HCT116 (cell line): ENCODE data around the gene ELMOD1. TPM values are rescaled to one million over a fixed set of nuclear protein-coding genes. Genes with fewer than 3 reads are reported as not detected.

ENCODE experiments used
- ATAC-seq: fragments of 200-7000 bp; cut with Tn5 transposase; 2 replicates; pipeline ENCODE4 v1.9.1; 2020; ENCODE audit warnings: mild to moderate bottlenecking, moderate library complexity
- BruUV-seq: library from RNA; stranded (reverse); fragments of 400-500 nt; replicated peaks from 2 replicates; lab custom pipeline; 2021; lab: Mats Ljungman, UMichigan
- CTCF ChIA-PET: fragments of 300-600 bp; sonication (Branson Sonifier 250); formaldehyde crosslinking; loops from one replicate; lab custom pipeline; 2021; ENCODE audit warnings: antibody characterized with exemption; lab: Charles Lee
- POLR2A ChIA-PET: fragments of 300-600, 350-600 bp; sonication (Branson Sonifier 250); formaldehyde crosslinking; loops from one replicate; lab custom pipeline; 2021; ENCODE audit warnings: antibody characterized with exemption; lab: Charles Lee
- RAD21 ChIA-PET, 2 experiments: fragments of 300-600 bp; sonication (Branson Sonifier 250); formaldehyde crosslinking; loops; one replicate each; lab custom pipeline; 2023; ENCODE audit warnings: low total read pairs in 2 of 2; ENCODE audit not compliant: uncharacterized antibody in 2 of 2, unreplicated experiment in 2 of 2, low non-redundant PET in 1 of 2; lab: Charles Lee
- DNase-seq: peaks from one replicate; pipeline ENCODE4 v3.0.0-alpha.2; 2010; ENCODE audit warnings: low read depth, low spot score
- H2AFZ ChIP-seq: fragments of 200-600 bp; shearing (Covaris generic), sonication (generic); 2 replicates; pipeline ENCODE4 v1.6.1; 2017; ENCODE audit warnings: low read depth, mixed run types, mixed read lengths, antibody characterized with exemption, low read length; ENCODE audit not compliant: poor library complexity, severe bottlenecking
- H3K27ac ChIP-seq: 2 replicates; pipeline ENCODE4 v1.5.1; 2012; ENCODE audit warnings: low read depth, low read length
- H3K27me3 ChIP-seq: fragments of 200-600 bp; sonication (generic); 2 replicates; pipeline ENCODE4 v1.6.1; 2016; ENCODE audit warnings: mixed run types, low read length, mixed read lengths; ENCODE audit not compliant: insufficient read depth
- H3K36me3 ChIP-seq, 2 experiments: fragments of 200-500 bp in 1 of 2; fragments of 200-600 bp in 1 of 2; sonication (Bioruptor generic) in 1 of 2; sonication (generic) in 1 of 2; 2 replicates each; pipeline versions ENCODE4 v1.5.1 to v1.6.1; 2014 to 2016; ENCODE audit warnings: low read length in 2 of 2, inconsistent platforms in 1 of 2, mixed read lengths in 1 of 2, mixed run types in 1 of 2; ENCODE audit not compliant: insufficient read depth in 2 of 2, control insufficient read depth in 1 of 2
- H3K4me1 ChIP-seq, 2 experiments: fragments of 200-600 bp in 1 of 2; sonication (generic) in 1 of 2; 2 replicates each; pipeline versions ENCODE4 v1.5.1 to v1.6.1; 2012 to 2017; ENCODE audit warnings: low read length in 2 of 2, inconsistent platforms in 1 of 2, mild to moderate bottlenecking in 1 of 2, mixed read lengths in 1 of 2, mixed run types in 1 of 2, moderate library complexity in 1 of 2; ENCODE audit not compliant: insufficient read depth in 2 of 2, control insufficient read depth in 1 of 2
- H3K4me2 ChIP-seq: fragments of 200-600 bp; sonication (generic); 2 replicates; pipeline ENCODE4 v1.6.1; 2017; ENCODE audit warnings: mixed run types, low read length, mixed read lengths
- H3K4me3 ChIP-seq, 2 experiments: fragments of 200-600 bp in 1 of 2; sonication (generic) in 1 of 2; replicated peaks in 1 of 2; 2 replicates each; pipeline ENCODE4 v1.5.1; 2011 to 2016; ENCODE audit warnings: low read length in 2 of 2, control low read depth in 1 of 2, low read depth in 1 of 2, mild to moderate bottlenecking in 1 of 2, mixed read lengths in 1 of 2, mixed run types in 1 of 2
- H3K79me2 ChIP-seq: fragments of 200-600 bp; sonication (generic); 2 replicates; pipeline ENCODE4 v1.6.1; 2017; ENCODE audit warnings: mild to moderate bottlenecking, mixed run types, low read length, moderate library complexity, mixed read lengths; ENCODE audit not compliant: insufficient read depth
- H3K9ac ChIP-seq: fragments of 200-600 bp; sonication (generic); 2 replicates; pipeline ENCODE4 v1.6.1; 2016; ENCODE audit warnings: low read length, mixed read lengths
- H3K9me2 ChIP-seq: fragments of 200-600 bp; sonication (generic), shearing (Covaris generic); 2 replicates; pipeline ENCODE4 v1.6.1; 2017; ENCODE audit warnings: mixed run types, mild to moderate bottlenecking, moderate library complexity; ENCODE audit not compliant: insufficient read depth
- H3K9me3 ChIP-seq, 2 experiments: fragments of 200-500 bp in 1 of 2; fragments of 200-600 bp in 1 of 2; sonication (Bioruptor generic) in 1 of 2; sonication (generic) in 1 of 2; 2 replicates each; pipeline ENCODE4 v1.6.1; 2014 to 2017; ENCODE audit warnings: low read length in 2 of 2, mixed read lengths in 2 of 2, inconsistent platforms in 1 of 2, low read depth in 1 of 2, mild to moderate bottlenecking in 1 of 2, mixed run types in 1 of 2, moderate library complexity in 1 of 2; ENCODE audit not compliant: control insufficient read depth in 1 of 2, insufficient read depth in 1 of 2
- H4K20me1 ChIP-seq: fragments of 200-600 bp; sonication (generic), shearing (Covaris generic); 2 replicates; pipeline ENCODE4 v1.6.1; 2017; ENCODE audit warnings: mixed run types, mild to moderate bottlenecking, moderate library complexity; ENCODE audit not compliant: insufficient read depth
- CBX3 ChIP-seq: IDR thresholded peaks from 2 replicates; pipeline ENCODE4 v1.6.1; 2012; ENCODE audit warnings: low read depth
- CEBPB ChIP-seq: IDR thresholded peaks from 2 replicates; pipeline ENCODE4 v1.6.1; 2012; ENCODE audit warnings: low read depth
- EZH2phosphoT487 ChIP-seq: fragments of 200-600 bp; IDR thresholded peaks from 2 replicates; pipeline ENCODE4 v1.6.1; 2018; ENCODE audit warnings: antibody characterized with exemption, borderline replicate concordance
- FOSL1 ChIP-seq: IDR thresholded peaks from 2 replicates; pipeline ENCODE4 v1.6.1; 2012; ENCODE audit warnings: low read depth
- JUND ChIP-seq: IDR thresholded peaks from 2 replicates; pipeline ENCODE4 v1.6.1; 2012
- RAD21 ChIP-seq: IDR thresholded peaks from 2 replicates; pipeline ENCODE4 v1.6.1; 2012; ENCODE audit warnings: low read depth, mild to moderate bottlenecking
- SP1 ChIP-seq: IDR thresholded peaks from 2 replicates; pipeline ENCODE4 v1.6.1; 2012; ENCODE audit warnings: low read depth
- YY1 ChIP-seq: IDR thresholded peaks from 2 replicates; pipeline ENCODE4 v1.6.1; 2011; ENCODE audit warnings: low read length, low read depth, moderate library complexity, mild to moderate bottlenecking; ENCODE audit not compliant: insufficient replicate concordance; ENCODE audit errors: extremely low read depth
- ZNF274 ChIP-seq: fragments of 200-500 bp; sonication (Bioruptor generic); IDR thresholded peaks from 2 replicates; pipeline ENCODE4 v1.6.1; 2014; ENCODE audit warnings: mild to moderate bottlenecking, low read depth, low read length, inconsistent platforms
- intact Hi-C: fragments of 100-400 bp; cut with micrococcal nuclease; formaldehyde crosslinking; loops from 2 replicates; pipeline ENCODE4 v1.10.0; 2022
- total RNA-seq: library from RNA; stranded (reverse); gene quantifications from one replicate; pipeline ENCODE4 v1.2.1, GENCODE V29; 2021; ENCODE audit not compliant: unreplicated experiment
- TF ChIP-seq, protein P1 (sequence below), 3 experiments: fragments of 200-600 bp in 1 of 3; sonication (generic) in 1 of 3; IDR thresholded peaks in 2 of 3; conservative IDR thresholded peaks in 1 of 3; 2 replicates each; pipeline ENCODE4 v1.5.1; 2012 to 2017; ENCODE audit warnings: low read depth in 2 of 3, low read length in 2 of 3, antibody characterized with exemption in 1 of 3, borderline replicate concordance in 1 of 3, control low read depth in 1 of 3, mild to moderate bottlenecking in 1 of 3, mixed read lengths in 1 of 3, mixed run types in 1 of 3, moderate library complexity in 1 of 3; ENCODE audit not compliant: insufficient read depth in 1 of 3
- TF ChIP-seq, protein P2 (sequence below): IDR thresholded peaks from 2 replicates; pipeline ENCODE4 v1.6.1; 2012

Gene ELMOD1
- total RNA-seq, 1 experiment from 2014 or later = 2.9 TPM

DNA sequence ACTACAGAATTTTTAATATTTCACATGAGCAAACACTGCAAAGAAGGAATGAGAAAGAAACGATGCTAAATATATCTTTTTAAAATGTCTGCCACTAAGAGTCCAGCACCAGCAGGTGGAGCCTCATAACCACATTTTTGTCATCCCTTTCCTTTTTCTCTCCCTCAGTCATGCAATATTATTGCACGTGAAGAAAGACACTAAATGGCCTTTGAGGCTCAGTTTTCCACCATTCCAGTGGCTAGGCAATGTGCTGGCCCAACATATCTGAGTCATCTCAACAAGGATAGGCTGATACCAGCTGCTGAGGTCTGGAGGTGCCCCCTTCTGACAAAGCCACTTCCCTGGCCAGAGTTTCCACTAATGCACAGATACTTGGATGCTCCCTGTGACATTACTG is 27.2 kb upstream of the ELMOD1 start:
- BruUV-seq = no TSS peak
- H3K4me1 ChIP-seq = peaks cover 35 to 51% of the 10 kb centered on the region in 2 experiments
- CTCF ChIA-PET = interaction anchor here (0.9 to 4.0 kb wide), 11 partner anchors 9 to 207 kb away, joined by 3 to 50 read pairs (median 6); no protein-coding TSS in a partner anchor
- H2AFZ ChIP-seq = no peak overlapping the region
- peak; percentile 72 for DNase-seq
- no peaks in the 10 kb centered on the region for H4K20me1 ChIP-seq
- POLR2A ChIA-PET = interaction anchor here (0.6 to 1.7 kb wide), 6 partner anchors 9 to 277 kb away, joined by 3 to 7 read pairs (median 4); no protein-coding TSS in a partner anchor
- ATAC-seq = peak; percentile 39
- H3K36me3 ChIP-seq = no peaks in the 10 kb centered on the region
- intact Hi-C loops = loop anchor here (1.0 to 10.0 kb wide), 5 partner anchors 126 to 1091 kb away; no protein-coding TSS in a partner anchor
- H3K27me3 ChIP-seq = no peaks in the 10 kb centered on the region
- peak overlapping the region; percentile 88 for H3K4me2 ChIP-seq
- peak overlapping the region; percentile 56 for H3K9ac ChIP-seq
- no peaks in the 10 kb centered on the region for H3K9me2 ChIP-seq
- no peaks in the 10 kb centered on the region for H3K9me3 ChIP-seq
- peak overlapping the region; percentile 83; the same call in 1 of the 2 replicates for H3K27ac ChIP-seq
- peak overlapping the region; percentile 19 to 88 for H3K4me3 ChIP-seq
- TF ChIP-seq, protein P1, sequence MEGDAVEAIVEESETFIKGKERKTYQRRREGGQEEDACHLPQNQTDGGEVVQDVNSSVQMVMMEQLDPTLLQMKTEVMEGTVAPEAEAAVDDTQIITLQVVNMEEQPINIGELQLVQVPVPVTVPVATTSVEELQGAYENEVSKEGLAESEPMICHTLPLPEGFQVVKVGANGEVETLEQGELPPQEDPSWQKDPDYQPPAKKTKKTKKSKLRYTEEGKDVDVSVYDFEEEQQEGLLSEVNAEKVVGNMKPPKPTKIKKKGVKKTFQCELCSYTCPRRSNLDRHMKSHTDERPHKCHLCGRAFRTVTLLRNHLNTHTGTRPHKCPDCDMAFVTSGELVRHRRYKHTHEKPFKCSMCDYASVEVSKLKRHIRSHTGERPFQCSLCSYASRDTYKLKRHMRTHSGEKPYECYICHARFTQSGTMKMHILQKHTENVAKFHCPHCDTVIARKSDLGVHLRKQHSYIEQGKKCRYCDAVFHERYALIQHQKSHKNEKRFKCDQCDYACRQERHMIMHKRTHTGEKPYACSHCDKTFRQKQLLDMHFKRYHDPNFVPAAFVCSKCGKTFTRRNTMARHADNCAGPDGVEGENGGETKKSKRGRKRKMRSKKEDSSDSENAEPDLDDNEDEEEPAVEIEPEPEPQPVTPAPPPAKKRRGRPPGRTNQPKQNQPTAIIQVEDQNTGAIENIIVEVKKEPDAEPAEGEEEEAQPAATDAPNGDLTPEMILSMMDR (IDR thresholded peaks at IDR 0.05 in 2 of 3, conservative IDR thresholded peaks at IDR 0.05 in 1 of 3; ENCODE audit: borderline replicate concordance in 1 of 3, insufficient read depth in 1 of 3, low read depth in 2 of 3, low read length in 2 of 3) = peak; percentile 42 to 79 (median 75)
- TF ChIP-seq CEBPB (peak; percentile 43; the same call in 1 of the 2 replicates), SP1 (peak; percentile 43; the same call in 1 of the 2 replicates), YY1 (peak; percentile 66), RAD21 (peak; percentile 77), JUND (peak; percentile 16; the same call in 1 of the 2 replicates), EZH2phosphoT487 (no peak), FOSL1 (peak; percentile 31; the same call in 1 of the 2 replicates), ZNF274 (no peak), CBX3 (peak; percentile 81)
- TF ChIP-seq, protein P2, sequence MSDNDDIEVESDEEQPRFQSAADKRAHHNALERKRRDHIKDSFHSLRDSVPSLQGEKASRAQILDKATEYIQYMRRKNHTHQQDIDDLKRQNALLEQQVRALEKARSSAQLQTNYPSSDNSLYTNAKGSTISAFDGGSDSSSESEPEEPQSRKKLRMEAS = peak; percentile 83
- TF ChIP-seq, all 23 proteins: peak for 9
- RAD21 ChIA-PET = interaction anchor here (1.5 to 2.1 kb wide), 3 partner anchors 126 to 207 kb away, joined by 3 to 11 read pairs (median 6); no protein-coding TSS in a partner anchor
- peaks cover 29% of the 10 kb centered on the region for H3K79me2 ChIP-seq
